HG03025 (cell line): ENCODE results near the gene XIAP.
"Not testable (repeated sequence)": the region's sequence is repeated elsewhere in the genome, so short reads cannot be mapped to it uniquely, and the experiment has no call there.

ENCODE experiments used
- ATAC-seq: cut with Tn5 transposase; IDR thresholded peaks from one replicate; pipeline ENCODE4 v1.9.1; 2021; ENCODE audit warnings: mild to moderate bottlenecking, moderate library complexity; ENCODE audit not compliant: unreplicated experiment, low FRiP score

The XIAP gene

DNA sequence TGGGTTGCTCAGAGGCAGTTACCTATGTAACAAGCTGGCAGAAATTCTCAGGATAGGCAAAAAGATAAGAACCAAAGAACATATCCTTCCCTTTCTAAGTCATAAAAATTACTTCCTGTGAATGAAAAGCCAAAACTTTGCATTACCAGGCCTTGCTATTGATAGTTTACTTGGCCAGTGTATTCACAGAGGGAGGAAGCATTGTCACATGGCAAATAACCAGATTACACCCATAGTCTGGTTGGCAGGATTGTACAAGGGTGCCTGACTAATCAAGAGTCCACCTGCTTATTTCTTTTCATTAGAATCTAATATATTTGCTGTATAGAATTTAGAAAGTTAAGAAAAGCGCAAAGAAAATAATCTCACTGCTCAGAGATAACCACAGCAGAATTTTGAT lies 14.1 kb downstream of the XIAP start:
- ATAC-seq = no peak

DNA sequence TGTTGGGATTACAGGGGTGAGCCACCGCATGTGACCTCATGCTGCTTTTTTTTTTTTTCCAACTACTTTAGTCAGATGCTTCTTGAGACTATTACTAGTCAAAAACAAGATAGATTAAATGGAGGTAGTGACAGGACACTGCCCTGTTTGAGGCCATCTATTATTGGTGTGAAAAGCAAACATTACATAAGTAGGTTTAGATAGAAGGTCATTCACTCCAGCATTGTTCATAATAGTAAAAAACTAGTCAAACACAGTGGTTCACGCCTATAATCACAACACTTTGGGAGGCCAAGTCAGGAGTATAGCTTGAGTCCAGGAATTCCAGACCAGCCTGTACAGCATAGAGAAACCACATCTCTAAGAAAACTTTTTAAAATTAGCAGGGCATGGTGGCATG lies 16.3 kb downstream of the XIAP start:
- ATAC-seq = no peak

DNA sequence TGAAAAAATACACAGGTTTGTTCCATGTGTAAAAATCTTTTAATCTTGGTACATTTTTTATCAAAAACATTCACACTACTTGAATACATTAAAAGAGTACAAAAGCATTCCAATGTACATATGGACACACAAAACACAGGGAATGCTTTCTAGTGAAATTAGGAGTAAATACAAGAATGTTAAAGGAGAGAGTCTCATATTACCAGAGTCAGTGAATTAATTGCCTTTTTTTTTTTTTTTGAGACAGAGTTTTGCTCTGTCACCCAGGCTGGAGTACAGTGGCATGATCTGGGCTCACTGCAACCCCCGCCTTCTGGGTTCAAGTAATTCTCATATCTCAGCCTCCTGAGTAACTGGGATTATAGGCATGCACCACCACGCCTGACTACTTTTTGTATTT lies 17.0 kb downstream of the XIAP start:
- no peak for ATAC-seq

DNA sequence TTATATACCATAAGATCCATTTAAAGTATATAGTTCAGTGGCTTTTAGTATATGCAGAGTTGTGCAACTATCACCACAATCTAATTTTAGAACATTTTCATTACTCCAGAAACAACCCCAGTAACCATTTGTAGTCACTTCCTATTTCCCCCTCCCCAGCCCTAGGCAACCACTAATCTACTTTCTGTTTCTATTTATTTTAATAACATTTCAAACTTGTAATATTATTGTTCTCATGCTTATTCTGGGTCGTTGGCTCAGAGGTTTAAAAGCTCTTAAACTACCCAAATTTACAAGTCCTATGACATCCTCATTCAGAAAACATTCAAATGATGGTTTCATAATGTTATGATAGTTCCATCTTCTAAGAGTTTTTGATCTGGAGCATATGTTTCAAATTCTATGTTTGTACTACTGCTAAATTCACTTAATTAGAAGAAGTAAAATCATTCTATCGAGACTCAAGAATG lies 18.4 kb downstream of the XIAP start:
- ATAC-seq = peak; percentile 76

DNA sequence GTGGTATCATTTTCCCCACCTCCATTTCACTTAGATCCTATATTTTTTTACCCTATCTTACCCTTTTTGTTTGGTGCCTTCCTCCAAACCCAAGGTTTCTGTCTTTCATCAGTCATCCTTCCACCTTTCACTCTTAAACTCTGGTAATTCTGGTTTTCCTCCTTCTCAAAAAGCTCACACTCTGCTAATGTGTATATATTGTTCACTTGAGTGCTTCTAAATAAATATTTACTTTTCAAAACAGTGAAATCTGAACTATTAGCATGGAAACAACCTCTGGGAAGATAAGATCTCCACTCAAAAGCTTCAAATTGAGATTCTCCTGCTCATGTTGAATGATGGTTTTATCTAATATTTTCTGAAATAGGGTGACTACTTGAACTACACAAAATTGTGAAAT lies 21.5 kb downstream of the XIAP start:
- ATAC-seq = no peak

DNA sequence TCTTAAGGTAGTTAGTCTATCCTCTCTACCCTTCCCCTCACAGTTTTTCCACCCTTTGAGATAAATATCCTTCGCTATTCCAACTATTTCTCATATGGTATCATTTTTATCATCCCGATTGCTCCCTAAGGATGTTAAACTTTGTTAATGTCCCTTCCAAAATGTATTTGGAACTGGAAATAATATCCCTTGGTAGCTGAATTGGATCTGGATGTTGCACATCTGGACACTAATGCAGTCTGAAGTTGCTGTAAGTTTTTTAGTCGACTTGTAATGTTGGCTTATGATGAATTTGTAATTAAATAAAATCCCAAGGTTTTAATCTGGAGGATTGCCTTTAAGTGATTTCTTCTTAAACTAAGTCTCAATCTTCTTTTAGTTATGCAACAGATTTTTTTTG lies 22.5 kb downstream of the XIAP start:
- ATAC-seq = no peak

DNA sequence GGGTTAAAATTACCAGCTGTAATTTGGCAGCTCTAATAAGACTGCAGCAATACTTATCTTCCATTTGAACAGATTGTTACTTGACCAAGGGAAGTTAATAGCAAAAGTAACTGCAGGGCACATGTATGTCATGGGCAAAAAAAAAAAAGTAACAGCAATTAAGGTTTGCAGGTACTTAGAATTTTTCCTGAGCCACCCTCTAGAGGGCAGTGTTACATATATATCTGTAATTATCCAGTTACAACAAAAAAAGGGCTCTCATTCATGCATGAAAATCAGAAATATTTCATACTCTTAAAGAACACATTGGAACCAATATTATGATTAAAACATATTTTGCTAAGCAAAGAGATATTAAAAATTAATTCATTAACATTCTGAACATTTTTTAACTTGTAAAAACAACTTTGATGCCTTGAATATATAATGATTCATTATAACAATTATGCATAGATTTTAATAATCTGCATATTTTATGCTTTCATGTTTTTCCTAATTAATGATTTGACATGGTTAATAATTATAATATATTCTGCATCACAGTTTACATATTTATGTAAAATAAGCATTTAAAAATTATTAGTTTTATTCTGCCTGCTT lies 25.1 kb downstream of the XIAP start:
- ATAC-seq = no peak

DNA sequence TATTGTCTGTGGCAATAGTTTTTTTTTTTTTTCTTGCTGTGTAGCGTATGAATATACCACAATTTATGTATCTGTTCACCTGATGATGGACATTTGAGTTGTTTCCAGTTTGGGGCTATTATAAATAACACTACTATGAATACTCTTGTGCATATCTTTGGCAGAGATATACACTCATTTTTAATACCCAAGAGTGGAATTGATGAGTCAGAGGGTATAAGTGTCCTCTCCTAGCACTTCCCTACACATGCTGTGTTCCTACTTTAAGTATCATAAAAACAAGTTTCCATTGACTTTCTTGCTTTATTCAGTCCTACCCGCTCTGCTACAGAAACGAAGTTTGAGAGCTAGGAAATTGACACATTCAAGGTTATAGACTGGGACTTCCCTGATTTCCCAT lies 39.8 kb downstream of the XIAP start:
- ATAC-seq = no peak

DNA sequence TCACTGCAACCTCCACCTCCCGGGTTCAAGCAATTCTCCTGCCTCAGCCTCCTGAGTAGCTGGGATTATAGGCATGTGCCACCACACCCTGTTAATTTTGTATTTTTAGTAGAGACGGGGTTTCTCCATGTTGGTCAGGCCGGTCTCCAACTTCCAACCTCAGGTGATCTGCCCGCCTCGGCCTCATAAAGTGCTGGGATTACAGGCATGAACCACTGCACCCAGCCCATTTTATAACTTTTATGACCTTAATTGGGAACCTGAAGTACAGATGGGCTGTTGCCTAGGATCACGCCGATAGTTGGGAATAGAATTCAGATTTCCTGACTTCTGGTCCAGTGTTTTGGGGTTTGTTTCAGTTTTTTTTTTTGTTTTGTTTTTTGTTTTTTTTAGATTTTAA lies 43.4 kb downstream of the XIAP start:
- not testable (repeated sequence) for ATAC-seq

DNA sequence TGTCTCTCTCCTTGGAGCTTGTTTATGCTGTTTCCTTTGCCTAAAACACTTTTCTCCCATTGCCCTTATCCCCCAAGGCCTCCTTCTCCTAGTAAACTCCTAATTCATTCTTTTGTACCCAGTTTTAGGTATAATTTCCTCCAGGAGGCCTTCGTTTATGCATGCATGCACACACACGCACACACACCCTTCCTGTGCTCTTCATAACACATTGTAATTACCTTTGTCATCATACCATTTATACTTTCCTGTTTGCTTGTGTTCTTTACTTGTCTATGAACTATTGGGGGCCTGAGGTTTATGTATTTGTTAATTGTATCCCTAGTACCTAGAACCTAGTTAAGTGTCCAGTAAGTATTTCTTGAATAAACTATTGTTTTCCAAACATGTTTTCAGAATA lies 45.5 kb downstream of the XIAP start:
- no peak for ATAC-seq

DNA sequence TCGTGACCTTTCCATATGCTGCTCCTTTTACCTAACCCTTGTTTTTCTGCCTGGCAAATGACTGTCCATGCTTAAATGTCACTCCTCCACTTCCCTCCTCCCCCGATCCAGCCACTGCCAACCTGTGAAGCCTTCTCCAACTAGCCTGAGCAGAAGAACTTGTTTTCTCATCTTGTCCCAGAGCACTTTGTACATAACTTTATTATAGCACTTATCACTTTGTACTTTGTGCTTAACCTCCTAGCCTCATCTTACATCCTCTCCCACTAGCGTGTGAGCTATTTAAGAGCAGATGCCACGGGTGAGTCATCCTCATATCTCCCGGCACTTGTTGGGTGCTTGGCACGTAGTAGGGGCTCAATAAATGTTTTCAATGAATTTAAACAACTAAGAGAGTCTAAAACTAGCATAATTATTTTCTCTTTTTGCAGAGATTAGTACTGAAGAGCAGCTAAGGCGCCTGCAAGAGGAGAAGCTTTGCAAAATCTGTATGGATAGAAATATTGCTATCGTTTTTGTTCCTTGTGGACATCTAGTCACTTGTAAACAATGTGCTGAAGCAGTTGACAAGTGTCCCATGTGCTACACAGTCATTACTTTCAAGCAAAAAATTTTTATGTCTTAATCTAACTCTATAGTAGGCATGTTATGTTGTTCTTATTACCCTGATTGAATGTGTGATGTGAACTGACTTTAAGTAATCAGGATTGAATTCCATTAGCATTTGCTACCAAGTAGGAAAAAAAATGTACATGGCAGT lies 46.9 kb downstream of the XIAP start:
- ATAC-seq = no peak

DNA sequence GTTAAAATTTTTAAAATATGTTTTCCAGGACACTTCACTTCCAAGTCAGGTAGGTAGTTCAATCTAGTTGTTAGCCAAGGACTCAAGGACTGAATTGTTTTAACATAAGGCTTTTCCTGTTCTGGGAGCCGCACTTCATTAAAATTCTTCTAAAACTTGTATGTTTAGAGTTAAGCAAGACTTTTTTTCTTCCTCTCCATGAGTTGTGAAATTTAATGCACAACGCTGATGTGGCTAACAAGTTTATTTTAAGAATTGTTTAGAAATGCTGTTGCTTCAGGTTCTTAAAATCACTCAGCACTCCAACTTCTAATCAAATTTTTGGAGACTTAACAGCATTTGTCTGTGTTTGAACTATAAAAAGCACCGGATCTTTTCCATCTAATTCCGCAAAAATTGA lies 49.7 kb downstream of the XIAP start:
- ATAC-seq = no peak

DNA sequence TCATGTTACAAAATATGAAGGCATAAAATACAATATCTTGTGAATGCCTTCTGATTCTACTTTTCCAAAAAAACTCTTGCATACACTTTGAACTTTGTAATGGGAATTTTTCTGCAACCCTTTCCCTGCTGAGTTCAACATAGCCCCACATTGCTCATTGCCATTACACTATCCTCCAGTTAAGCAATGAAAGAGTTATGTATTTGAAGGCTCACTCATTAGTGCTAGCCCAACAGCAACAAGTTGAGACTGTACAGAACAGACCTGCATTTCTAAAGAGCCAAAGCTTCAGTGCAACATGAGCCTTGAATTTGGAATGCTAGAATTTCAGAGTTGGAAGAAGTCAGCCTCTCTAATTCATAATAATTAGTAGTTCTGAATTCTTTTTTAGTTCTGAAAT lies 57.2 kb downstream of the XIAP start:
- ATAC-seq = no peak

DNA sequence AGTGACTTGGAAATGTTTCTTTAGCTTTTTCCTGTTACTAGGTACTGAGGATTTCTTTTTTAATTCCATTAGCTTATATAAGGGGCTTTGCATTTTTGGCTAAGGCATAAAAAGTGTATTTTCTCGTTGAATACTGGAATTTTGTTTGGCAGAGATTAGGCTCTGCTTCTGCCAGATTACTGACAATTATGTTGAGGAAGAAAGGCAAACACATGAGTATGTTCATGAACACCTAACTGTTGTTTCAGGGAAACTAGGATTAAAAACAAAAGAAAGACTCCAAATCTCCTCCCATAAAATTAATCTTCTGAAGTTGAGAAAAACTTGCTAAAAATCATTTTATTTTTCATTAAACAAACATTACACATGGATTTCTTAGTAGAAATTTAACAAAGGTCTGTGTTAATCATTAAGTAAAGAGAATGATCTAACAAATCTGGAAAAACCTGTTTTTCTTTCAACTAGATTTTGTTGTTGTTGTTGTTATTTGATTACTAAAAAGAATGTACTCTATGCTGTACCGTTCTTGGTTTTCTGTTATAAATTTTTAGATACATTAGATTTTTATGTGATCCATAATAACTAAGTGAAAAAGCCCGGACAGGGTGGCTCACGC lies 58.4 kb downstream of the XIAP start:
- no peak for ATAC-seq

DNA sequence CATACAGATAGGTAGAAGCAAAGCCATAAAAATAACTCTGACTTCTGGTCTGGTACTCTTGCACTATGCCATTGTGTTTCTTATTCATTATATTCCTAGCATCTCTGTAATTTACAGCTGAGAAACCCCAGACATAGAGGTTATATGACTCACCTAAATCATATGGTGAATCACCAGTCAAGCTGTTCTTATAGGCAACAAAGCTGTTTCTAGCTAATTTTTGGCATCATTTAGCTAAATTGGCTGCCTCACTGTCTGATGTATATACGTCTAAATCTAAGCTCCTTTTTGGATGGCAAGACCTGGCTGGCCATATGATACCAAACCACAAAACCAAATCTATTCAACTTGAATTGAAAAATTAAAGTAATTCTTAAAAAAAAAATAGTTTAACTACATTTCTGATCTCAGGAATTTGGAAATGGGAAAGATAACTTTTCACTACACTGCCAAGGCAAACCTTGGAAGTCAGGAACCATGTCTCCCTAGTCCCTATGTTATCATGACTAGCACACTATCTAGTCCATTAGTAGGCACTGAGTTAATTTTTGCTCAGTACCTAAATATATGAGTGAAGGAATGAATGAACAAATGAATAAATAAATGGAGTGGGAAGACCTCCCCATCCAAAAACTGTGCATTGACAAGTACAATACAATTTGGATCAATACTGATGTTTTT lies 60.4 kb downstream of the XIAP start:
- no peak for ATAC-seq

DNA sequence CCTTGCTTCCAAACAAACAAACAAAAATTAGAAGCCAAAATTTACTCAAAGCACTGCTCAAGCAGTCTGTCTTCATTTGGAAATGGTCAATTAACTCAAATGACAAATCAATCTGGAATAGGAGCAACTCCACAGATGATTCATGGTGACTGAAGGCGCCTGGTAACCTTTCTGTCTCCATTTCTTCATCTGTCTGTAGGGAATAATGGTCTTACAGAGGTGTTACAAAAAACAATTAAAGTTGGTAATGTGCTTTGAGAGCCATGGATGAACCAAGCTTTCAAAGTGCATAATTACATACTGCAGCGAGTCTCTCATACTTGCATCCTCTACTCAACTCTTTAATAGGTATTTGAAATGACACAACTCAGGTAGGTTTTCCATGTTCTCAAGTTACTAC lies 63.4 kb downstream of the XIAP start:
- no peak for ATAC-seq

DNA sequence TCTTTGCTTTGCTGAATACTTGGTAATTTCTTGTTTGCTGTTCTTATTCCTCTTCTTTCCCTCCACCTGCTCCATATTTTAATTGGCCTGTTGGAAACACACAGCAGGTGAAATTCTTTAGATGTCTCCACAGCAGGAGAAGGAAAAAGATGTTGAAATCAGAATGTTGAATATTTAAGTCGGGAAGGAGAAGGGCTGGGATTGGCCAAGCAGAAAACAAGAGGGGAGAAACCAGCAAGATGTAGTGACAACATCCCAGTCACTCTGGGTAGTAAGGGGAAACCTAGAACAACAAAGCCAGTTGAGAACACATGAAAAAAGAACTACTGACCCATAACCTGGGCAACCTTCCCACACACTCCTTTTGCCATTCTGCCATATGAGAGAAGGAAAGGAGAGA lies 64.3 kb downstream of the XIAP start:
- no peak for ATAC-seq

DNA sequence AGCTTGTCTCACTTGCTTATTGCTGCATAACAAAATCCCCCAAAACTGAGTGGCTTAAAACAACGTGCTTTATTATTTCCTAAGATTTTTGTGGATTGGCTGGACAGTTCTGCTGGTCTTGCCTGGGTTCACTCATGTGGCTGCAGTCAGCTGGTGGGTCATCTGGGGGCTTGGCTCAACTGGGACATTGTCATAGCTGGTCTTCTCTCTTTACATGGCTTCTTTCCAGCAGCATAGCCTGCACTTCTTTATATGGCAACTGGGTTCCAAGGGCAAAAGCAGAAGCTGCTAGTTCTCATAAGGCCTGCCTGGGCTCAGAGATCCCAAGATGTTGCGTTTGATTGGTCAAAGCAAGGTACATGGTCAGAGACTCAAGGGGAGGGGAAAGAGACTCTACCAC lies 68.0 kb downstream of the XIAP start:
- ATAC-seq = no peak

DNA sequence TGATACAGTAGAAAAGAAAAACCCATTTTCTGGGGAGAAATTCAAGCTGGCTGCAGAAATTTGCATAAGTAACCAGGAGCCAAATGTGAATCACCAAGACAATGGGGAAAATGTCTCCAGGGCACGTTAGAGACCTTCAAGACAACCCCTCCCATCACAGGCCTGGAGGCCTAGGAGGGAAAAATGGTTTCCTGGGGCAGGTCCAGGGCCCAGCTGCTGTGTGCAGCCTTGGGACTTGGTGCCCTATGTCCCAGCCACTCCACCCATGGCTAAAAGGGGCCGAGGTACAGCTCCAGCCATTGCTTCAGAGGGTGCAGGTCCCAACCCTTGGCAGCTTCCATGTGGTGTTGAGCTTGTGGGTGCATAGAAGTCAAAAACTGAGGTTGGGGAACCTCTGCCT lies 72.2 kb downstream of the XIAP start:
- ATAC-seq = not testable (repeated sequence)

DNA sequence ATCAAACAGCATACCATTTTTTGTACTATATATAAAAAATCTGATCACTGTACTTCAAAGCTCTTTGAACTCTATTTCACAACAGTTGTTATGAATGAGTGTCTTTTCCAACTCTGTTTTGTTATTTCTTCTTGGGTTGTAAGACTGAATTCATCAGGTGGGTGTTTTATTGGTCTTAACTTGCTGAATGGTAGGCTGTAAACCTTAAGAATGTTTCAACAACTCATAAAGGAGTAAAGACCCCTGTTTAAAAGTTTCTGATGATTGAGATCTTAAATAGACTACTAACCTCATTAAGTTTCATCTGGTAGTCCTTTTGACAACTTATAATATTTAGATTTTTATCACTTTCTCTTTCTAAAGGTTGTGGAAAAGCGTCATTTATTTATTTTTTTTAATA lies 83.2 kb downstream of the XIAP start:
- ATAC-seq = no peak

DNA sequence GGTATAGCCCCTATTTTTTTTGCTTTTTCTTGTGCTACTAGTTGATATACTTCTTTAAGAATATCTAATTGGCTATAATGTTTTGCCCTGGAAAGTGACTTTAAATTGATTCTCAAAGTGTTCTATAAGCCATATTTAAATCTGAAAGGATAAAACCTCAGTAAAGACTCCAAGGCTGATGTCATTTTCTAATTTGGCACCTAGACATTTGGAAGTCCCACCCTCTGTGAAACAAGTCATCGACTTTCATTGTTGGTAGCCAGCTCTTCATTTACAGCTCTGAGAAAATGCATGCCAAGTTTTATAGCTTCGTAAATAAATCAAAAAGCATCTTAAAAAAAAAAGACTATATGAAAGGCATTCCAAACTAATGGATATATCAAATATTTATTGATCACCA lies 83.6 kb downstream of the XIAP start:
- ATAC-seq = no peak
